GM04504 (cell line): ENCODE results near the gene CAPN10.

Experiments used
- DNase-seq: peaks from one replicate; pipeline ENCODE4 v3.0.0-alpha.2; 2012; ENCODE audit warnings: low read depth

Gene CAPN10

DNA sequence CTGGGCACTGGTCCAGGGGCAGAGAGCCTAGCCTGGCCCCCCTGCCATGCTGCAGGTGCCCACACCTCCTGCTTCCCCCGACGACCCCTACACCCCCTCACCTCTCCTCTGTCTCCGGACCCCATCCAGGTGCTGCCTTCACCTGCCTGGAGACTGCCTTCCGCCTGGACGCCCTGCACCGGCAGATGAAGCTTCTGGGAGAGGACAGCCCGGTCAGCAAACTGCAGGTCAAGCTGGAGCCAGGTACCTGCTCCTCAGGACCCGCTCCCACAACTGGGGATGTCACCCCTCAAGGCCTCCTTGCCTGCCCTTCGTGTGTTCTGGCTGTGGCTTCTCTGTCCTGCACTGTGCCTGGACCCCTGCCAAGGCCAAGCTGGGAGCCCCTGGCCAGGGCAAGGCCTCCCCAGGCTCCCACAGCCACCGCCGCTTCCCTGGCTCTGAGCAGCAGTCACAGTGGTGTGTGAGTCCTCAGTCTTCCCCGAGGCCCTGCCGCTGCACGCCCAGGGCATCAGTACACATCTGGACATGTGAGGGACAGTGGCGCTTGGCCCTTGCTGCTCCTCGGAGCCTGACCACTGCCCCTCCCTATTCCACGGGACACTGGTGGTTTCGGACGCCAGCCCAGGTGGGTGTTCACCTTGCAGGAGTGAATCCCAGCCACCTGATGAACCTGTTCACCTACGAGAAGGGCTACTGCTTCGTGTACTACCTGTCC lies 12.0 kb upstream of the CAPN10 start:
- DNase-seq = no peak

DNA sequence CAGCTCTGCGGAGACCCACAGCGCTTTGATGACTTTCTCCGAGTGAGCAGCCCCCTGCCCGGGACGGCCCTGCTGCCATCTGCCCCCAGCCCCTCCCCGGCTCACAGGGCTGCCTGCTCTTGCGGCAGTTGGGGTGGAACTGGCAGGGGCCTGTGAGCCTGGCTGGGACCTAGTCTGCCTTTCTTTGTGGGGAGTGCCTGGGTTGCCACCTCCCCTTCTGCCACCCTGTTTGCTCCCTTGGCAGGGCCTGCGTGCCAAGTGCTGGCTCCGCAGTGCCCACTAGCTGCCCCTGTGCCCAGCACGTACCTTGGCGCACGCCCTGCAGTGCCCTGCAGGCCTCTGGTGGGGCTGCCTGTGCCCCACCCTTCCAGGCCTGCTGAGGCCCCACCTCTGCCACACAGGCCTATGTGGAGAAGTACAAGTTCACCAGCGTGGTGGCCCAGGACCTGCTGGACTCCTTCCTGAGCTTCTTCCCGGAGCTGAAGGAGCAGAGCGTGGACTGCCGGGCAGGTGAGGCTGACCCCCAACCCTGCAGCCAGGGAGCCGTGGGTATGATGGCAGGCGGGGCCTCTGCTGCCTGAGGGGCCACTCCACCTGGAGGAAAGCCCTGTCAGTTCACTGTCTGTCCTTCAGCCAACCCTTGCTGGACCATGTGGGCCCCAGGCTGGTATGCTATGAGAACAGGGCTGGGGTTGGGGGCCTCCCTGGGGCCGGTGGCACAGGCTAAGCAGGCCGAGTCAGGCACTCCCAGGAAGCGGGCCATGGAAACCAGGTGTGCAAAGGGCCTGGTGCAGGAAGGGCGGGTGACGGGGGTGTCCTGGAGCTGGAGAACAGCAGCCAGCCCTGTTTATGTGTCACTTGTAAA lies 11.2 kb upstream of the CAPN10 start:
- DNase-seq = no peak

DNA sequence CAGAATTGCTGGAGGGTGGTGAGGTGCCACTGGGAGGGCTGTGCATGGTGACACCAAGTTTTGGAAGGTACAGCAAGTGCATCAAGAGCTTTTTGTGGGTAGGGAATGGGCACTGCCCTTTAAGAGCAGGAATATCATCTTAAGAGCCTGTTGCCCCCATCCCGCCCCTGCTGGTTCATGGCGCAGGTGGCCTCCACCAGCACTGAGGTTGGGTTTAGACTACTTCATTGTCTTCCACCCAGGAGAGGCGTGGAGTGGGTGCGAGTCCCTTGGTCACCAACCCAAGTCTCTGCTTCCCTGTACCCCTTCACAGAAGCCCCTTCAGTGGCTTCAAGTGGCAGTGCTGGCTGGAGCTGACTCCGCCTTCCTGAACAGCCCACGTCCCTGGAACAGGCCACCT lies 10.5 kb upstream of the CAPN10 start:
- no peak for DNase-seq

DNA sequence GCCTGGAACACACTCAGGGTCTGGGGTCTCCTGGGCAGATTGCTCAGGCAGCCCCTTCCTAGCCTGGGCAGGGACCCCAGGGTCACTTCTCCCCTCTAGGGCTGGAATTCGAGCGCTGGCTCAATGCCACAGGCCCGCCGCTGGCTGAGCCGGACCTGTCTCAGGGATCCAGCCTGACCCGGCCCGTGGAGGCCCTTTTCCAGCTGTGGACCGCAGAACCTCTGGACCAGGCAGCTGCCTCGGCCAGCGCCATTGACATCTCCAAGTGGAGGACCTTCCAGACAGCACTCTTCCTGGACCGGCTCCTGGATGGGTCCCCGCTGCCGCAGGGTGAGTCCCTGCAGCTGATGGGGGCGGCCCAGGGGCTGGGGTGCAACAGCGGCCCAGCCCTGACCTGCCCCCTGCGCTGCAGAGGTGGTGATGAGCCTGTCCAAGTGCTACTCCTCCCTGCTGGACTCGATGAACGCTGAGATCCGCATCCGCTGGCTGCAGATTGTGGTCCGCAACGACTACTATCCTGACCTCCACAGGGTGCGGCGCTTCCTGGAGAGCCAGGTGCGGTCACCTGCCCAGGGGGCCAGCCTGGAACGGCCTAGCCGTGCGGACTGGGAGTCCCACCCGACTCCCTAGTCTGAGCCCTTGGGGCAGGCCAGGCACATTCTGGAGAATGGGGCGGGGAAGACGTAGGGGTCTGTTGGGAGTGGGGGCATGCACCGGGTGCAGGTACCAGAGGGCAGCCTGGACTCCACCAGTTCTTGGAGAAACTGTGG lies 9.9 kb upstream of the CAPN10 start:
- no peak for DNase-seq

DNA sequence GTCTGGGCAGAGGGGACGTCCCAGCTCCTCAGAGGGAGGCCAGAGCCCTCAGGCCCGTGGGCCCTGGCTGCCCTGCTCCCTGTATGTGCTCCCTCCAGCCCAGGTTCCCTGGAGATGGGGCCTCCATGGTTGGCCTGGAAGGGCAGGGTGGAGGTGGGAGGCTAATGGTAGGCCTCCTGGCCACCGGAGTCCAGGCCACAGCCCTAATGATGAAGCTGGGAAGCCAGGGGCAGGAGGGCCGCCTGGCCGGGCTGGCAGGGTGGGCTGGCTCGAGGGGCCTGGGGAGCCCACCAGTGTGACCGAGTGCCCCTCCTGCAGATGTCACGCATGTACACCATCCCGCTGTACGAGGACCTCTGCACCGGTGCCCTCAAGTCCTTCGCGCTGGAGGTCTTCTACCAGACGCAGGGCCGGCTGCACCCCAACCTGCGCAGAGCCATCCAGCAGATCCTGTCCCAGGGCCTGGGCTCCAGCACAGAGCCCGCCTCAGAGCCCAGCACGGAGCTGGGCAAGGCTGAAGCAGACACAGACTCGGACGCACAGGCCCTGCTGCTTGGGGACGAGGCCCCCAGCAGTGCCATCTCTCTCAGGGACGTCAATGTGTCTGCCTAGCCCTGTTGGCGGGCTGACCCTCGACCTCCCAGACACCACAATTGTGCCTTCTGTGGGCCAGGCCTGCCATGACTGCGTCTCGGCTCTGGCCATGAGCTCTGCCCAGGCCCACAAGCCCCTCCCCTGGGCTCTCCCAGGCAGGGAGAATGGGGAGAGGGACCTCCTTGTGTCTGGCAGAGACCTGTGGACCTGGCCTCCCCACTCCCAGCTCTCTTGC lies 9.0 kb upstream of the CAPN10 start:
- DNase-seq = no peak

DNA sequence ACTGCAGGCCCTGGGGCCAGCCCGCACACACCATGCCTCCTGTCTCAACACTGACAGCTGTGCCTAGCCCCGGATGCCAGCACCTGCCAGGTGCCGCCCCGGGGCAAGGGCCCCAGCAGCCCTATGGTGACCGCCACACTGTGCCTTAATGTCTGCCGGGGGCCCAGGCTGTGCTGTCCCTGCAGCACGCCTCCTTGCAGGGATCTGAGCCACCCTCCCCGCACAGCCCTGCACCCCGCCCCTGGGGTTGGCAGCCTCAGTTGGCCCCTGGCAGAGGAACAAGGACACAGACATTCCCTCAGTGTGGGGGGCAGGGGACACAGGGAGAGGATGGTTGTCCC lies 8.5 kb upstream of the CAPN10 start:
- no peak for DNase-seq

DNA sequence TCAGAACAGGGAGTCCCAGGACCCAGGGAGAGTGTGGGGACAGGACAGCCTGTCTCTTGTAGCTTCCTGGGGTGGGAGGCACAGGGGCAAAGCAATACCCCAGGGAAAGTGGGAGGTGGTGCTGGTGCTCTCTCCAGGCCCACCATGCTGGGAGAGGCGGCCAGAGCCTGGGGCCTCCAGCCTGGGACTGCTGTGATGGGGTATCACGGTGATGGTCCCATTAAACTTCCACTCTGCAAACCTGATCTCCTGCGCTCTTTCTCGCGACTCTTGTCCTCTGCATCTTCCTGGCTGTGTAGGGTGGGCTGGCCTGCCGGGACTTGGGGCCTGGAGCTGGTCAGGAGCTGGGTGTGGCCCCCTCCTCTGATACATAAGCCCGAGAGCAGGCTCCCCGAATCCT lies 8.0 kb upstream of the CAPN10 start:
- DNase-seq = no peak

DNA sequence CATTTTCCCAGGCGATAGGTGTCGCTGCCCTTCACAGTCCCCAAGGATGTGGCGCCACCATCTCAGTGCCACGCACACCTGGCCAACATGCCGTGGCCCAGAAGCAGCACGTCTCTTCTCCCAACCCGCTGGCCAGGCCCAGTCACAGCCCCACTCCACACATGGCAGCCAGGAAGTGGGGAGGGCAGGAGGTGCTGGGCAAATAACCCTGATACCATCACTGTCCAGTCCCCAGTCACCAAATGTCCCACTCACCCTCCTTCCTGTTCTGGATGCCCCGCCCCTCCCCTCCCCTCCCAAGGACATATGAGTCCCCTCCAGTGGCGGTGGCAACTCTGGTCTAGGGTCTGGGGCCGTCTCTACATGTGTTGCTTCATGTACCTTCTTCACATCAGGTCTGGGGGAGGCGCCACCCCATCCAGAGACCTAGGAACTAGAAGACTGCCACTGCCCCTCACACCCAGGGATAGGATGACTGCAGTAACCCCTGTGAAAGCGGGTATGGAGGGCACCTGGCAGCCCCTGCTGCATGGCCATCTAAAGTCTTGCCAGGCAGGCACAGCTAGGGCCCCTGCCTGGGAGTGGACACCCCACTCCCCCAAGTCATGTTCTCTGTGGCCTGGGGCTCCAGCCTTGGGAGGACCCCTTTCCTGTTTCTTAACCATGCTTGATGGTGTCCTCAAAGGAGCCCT lies 7.3 kb upstream of the CAPN10 start:
- DNase-seq = no peak

DNA sequence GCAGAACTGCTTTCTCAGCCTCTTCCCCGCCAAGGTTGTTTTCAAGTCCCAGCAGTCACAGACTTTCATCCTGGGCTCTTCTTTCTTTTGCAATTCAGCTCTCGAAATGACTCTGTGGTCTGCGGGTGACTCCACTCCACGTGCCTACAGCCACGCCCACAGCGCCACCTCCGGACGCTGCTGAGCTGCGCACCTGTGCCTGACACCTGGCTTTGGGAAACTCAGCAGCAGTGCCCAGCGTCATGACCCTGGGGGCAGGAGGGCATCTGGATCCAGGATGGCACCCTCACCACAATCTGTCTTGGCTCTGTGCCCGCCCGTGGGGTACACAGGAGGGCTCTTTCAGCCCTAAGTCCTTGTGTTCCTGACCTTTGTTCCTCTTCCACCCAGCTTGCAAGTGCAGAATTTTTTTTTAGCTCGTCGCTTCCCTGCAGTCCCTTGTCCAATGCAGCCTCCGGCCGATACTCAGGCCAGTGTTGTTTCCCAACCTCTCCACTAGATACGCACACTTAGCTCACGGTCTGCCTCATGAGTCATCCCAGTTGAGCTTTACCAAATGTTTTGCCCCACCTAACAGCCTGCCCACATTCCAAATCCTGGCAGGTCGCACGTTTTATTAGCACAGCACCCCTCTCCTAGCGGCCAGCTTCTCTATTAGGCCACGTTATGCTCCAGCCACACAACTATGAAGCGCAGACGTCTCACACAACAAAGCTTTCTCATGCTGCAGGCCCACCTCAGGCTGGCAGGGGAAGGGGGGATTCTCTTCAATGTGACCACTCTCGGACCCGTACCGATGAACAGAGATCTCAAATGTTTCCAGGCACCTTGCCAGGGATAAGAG lies 6.5 kb upstream of the CAPN10 start:
- peak; percentile 91 for DNase-seq

DNA sequence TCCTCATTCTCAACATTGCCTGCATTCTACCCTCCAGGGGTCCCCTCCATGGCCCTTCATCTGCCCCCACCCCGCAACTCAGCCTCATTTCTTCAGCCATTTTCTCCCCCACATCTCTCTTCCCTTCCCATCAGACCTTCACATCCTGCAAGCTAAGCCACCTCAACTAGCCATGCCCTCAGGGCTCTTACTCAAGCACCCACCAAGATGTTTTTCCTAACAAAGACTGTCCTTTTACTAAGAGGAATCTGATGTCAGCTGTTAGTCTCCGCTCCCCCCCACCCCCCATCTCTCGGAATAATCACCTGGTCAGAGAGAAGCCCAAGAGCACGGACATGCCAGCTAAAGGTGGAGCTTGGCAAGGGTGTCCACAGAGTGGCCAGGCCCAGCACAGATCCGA lies 4.7 kb upstream of the CAPN10 start:
- DNase-seq = no peak

DNA sequence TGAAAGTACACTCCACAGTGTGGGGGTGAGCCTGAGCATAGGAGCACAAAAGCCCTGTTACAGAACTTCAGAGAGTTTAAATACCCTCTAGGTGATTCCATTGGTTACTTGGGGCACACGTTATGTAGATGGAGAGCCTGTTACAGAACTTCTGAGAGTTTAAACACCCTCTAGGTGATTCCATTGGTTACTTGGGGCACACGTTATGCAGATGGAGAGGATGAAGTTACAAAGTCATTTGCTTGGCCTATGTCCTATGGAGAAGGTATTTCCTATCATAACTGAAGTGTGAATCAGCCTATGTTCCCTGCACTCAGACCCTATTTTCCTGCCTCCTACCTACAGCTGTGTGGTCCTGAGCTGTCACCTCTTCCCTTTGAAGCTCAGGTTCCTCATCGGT lies 3.8 kb upstream of the CAPN10 start:
- no peak for DNase-seq

DNA sequence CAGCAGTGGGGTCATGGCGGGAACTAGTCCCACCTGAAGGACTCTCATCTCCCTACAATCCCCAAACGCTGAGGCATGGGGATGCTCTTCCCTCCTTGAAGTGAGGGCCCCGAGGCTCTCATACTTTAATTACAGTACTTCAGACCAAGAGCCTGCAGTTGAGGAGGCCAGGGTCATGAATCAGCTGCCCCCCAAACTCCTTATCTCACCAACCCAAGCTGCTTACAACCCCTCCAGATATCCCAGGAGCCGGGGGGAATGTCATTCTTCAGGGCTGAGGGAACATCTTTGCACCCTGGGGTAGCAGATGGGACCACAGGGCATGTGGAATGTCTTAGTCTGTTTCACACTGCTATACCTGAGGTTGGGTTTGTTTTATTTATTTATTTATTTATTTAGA lies 2.8 kb upstream of the CAPN10 start:
- no peak for DNase-seq

DNA sequence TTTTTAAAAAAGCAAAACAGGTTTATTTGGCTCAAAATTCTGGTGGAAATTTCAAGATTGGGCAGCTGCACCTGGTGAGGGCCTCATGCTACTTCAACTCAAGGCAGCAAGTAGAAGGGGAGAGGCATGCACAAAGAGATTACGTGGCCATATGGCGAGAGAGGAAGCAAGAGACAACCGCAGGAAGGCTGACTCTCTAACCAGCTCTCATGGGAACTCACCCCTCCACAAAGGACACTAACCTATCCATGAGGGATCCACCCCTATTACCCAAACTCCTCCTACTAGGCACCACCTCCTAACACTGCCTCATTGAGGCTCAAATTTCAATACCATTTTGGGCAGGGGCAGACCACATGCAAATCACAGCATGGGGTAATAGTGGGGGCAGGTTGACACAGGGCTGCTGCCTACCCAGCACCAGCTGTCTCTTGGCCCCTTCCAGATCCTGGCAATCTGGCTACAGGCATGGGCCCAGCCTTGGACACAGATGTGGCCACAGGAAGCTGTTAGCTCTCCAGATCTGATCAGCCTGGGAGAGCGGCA lies 2.0 kb upstream of the CAPN10 start:
- DNase-seq = no peak

DNA sequence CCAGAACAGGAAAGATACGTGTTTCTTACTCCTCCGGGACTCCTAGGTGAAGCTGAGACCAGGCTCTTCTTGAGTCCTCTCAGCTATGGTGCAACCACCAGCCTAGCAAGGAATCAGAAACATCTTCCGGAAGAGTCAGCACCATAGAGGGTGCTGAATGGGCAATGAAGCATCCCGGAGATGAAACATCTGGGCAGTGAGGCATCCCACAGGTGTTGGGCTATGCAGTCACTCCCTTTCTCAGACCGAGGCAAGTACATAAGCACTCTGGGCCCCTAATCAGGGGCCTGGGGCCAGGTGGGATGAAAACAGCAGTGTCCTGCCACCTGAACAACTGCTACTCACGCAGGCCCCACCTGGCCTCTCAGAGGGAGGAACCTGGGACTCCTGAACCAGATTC lies 1.4 kb upstream of the CAPN10 start:
- DNase-seq = no peak

DNA sequence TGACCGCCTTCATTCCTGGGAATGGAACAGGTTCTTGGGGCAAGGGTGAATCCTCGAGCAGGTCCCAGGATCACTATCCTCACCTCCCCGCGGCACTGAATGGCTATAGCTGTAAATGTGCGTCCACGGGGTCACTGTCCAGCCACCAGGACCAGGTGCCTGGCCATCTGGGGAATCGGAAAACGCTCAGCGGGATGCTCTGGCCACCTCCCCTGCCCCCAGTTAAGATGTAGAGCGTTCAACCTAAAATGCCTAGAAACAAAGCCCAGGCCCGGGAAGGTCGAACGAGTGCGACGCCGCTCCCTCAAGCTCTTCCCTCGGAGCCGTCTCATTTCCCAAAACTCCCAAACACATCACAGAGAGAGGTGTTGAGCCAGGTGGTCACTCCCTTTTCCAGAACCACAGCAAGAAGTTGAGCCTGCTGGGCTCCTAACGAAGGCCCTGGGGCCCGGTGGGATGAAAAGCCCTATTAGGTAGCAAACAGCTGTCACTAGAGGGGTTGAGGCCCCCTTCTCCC lies 795 bp upstream of the CAPN10 start:
- DNase-seq = no peak

DNA sequence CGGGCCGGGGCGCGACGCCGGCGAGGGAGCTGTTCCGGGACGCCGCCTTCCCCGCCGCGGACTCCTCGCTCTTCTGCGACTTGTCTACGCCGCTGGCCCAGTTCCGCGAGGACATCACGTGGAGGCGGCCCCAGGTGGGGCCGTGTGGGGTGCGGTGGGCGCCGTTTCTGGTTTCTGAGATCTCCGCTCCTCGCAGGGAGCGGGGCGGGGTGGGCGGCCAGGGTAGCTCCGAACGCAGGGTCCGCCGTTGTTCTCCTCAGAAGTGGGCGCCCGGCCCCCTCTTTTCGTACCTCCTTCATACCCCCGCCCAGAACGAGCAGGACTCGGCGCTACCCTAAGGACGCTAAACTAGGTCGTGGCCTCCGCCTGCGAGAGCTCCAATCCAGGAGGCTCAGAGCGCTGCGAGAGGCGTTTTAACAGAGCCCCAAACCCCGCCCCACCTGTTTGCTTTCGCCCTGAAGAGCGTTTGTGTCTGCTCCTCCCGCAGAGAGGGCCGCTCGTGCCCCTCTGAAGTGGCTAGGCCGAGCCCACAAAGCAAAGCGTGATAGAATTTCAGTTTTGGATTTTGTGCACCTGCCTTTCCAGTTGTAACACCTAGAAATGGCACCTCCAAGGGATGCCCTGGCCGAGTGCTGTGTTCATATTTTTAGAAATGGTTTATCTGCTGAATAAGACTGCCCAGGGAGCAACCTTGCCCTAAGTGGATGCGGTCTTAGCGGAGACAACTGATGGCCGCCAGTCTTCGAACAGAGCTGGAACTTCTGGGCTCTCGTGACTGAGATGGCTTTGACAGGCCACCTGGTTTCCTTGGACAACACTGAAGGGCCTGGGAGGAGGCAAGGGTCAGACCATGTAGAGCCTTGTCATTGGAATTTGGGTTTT lies 626 bp downstream of the CAPN10 start:
- no peak for DNase-seq

DNA sequence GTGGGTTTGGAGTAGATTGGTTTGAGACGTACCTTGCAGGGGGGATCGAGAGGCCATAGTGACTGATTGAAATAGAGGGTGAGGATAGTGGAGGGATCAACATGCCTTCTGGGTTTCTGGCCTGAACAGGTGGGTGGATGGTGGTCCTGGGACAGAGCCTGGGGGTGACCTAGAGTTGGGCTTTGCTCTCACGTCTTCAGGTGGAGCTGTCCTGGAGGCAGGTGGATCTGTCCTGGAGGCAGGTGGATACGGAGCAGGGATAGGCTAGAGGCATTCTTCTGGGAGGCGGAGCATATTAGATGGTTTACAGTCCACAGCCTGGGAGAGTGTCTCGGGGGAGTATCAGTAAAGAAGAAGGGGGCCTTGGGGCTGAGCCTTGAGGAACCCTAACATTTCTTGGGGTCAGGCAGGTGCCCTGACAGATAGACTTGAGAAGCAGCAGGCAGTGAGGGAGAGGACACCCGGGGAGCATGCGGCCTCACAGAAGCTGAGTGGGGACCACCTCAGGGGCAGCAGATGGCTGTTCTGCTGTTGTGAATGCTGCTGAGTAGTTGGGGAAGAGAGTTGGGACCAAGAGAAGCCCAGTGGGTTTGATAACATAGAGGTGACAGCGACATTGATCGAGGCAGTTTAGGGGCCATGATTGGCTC lies 1.6 kb downstream of the CAPN10 start:
- DNase-seq = no peak

DNA sequence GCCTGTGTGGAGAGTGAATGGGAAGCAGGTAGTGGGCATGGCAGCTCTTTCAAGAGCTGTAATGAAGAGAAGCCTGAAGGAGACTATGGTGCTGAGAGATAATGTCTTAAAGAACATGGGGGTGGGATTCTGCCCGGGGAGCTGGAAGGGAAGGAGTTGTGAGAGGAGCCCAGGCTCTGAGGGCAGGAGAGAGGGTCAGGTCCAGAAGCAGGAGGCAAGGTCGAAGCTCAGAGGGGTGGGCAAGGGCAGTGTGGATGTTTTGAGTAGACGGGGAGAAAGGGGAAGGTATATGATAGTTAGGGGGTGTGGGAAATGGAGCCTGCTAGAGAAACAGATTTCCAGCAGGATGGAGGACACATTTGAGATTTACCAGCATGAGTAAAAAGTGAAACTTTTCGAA lies 2.1 kb downstream of the CAPN10 start:
- no peak for DNase-seq

DNA sequence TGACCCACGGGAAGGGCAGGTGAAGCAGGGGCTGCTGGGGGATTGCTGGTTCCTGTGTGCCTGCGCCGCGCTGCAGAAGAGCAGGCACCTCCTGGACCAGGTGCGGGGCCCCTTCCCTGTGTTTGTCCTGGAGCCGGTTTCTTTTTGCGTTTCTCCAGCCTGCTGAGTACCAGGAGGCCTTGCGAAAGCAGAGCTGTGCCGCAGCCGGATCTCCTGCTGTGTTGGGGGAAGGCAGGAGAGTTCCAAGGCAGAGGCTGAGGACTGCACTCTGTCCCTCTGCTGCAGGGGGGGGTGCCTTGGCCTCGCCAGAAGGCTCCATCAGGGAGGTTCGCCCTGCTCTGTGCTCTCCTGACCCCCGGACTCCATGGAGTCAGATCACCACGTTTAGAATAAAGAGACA lies 2.8 kb downstream of the CAPN10 start:
- no peak for DNase-seq
